Caco-2 (cell line): ENCODE measurements around the gene C5orf24. TPM values are rescaled to one million over a fixed set of nuclear protein-coding genes. Genes with fewer than 3 reads are reported as not detected.

Source experiments
- BruUV-seq: library from RNA; stranded (reverse); fragments of 400-500 nt; replicated peaks from 2 replicates; lab custom pipeline; 2021; lab: Mats Ljungman, UMichigan
- CTCF ChIA-PET: fragments of 300-600 bp; sonication (Branson Sonifier 250); formaldehyde crosslinking; loops from one replicate; lab custom pipeline; 2022; ENCODE audit warnings: antibody characterized with exemption; lab: Charles Lee
- POLR2A ChIA-PET: fragments of 300-600 bp; sonication (Branson Sonifier 250); formaldehyde crosslinking; loops from one replicate; lab custom pipeline; 2022; ENCODE audit warnings: antibody characterized with exemption; lab: Charles Lee
- DNase-seq, 2 experiments: peaks; one replicate each; pipeline versions ENCODE4 v3.0.0 to v3.0.0-alpha.2; 2020 to 2022
- H3K27me3 ChIP-seq: replicated peaks from 2 replicates; pipeline ENCODE4 v1.6.0; 2011; ENCODE audit warnings: low read length; ENCODE audit not compliant: control insufficient read depth, insufficient read depth
- H3K36me3 ChIP-seq: 2 replicates; pipeline ENCODE4 v1.5.1; 2011; ENCODE audit warnings: low read length; ENCODE audit not compliant: control insufficient read depth, insufficient read depth
- H3K4me1 ChIP-seq: fragments of 250-450 bp; sonication (Bioruptor Pico); 2 replicates; pipeline ENCODE4 v1.5.1; 2020; ENCODE audit warnings: mild to moderate bottlenecking
- H3K4me3 ChIP-seq: 2 replicates; pipeline ENCODE4 v1.5.1; 2011; ENCODE audit warnings: low read depth, mild to moderate bottlenecking, control low read depth, low read length
- H3K9me3 ChIP-seq: fragments of 250-450 bp; sonication (Bioruptor Pico); 2 replicates; pipeline ENCODE4 v1.5.1; 2020; ENCODE audit warnings: mild to moderate bottlenecking, moderate library complexity
- H3K27ac Mint-ChIP-seq: one replicate; pipeline ENCODE4 v1.8.0; 2022; ENCODE audit warnings: mixed read lengths; ENCODE audit not compliant: unreplicated experiment
- H3K27me3 Mint-ChIP-seq: one replicate; pipeline ENCODE4 v1.8.0; 2022; ENCODE audit warnings: mixed read lengths; ENCODE audit not compliant: insufficient read depth, unreplicated experiment
- H3K36me3 Mint-ChIP-seq: one replicate; pipeline ENCODE4 v1.8.0; 2022; ENCODE audit warnings: mild to moderate bottlenecking, mixed read lengths; ENCODE audit not compliant: insufficient read depth, unreplicated experiment
- H3K4me1 Mint-ChIP-seq: one replicate; pipeline ENCODE4 v1.8.0; 2022; ENCODE audit warnings: low read depth, mixed read lengths; ENCODE audit not compliant: unreplicated experiment
- H3K4me3 Mint-ChIP-seq: one replicate; pipeline ENCODE4 v1.8.0; 2022; ENCODE audit warnings: mild to moderate bottlenecking, moderate library complexity, mixed read lengths; ENCODE audit not compliant: unreplicated experiment
- H3K9me3 Mint-ChIP-seq: one replicate; pipeline ENCODE4 v1.8.0; 2022; ENCODE audit warnings: mixed read lengths; ENCODE audit not compliant: unreplicated experiment
- intact Hi-C: fragments of 100-400 bp; cut with micrococcal nuclease; formaldehyde crosslinking; loops from one replicate; pipeline ENCODE4 v1.10.0; 2022; ENCODE audit not compliant: unreplicated experiment
- total RNA-seq: library from RNA; stranded (reverse); gene quantifications from 2 replicates; pipeline ENCODE4 v1.2.3, GENCODE V29; 2022
- TF ChIP-seq, protein P1 (sequence below), 2 experiments: fragments of 200-600 bp in 1 of 2; IDR thresholded peaks; 1 replicate in 1 of 2; 2 replicates in 1 of 2; pipeline versions ENCODE4 v1.5.1 to v1.8.0; 2011 to 2022; ENCODE audit warnings: antibody characterized with exemption in 1 of 2, control low read depth in 1 of 2, inconsistent platforms in 1 of 2, low read depth in 1 of 2, low read length in 1 of 2, mild to moderate bottlenecking in 1 of 2, moderate library complexity in 1 of 2; ENCODE audit not compliant: insufficient read depth in 1 of 2, severe bottlenecking in 1 of 2, unreplicated experiment in 1 of 2

The C5orf24 gene
- total RNA-seq, 1 experiment from 2014 or later: 48.7 TPM

- Mint-ChIP-seq H3K4me1 (no peaks in the 10 kb centered on the region), H3K27ac (no peak overlapping the region), H3K9me3 (no peaks in the 10 kb centered on the region), H3K27me3 (no peaks in the 10 kb centered on the region), H3K36me3 (peaks cover 98% of the 10 kb centered on the region), H3K4me3 (no peak overlapping the region)
- no peaks in the 10 kb centered on the region for H3K9me3 ChIP-seq
- CTCF ChIA-PET: no interaction called here
- no TSS peak for BruUV-seq
- DNase-seq: no peak
- intact Hi-C loops: no loop called here
- TF ChIP-seq, protein P1, sequence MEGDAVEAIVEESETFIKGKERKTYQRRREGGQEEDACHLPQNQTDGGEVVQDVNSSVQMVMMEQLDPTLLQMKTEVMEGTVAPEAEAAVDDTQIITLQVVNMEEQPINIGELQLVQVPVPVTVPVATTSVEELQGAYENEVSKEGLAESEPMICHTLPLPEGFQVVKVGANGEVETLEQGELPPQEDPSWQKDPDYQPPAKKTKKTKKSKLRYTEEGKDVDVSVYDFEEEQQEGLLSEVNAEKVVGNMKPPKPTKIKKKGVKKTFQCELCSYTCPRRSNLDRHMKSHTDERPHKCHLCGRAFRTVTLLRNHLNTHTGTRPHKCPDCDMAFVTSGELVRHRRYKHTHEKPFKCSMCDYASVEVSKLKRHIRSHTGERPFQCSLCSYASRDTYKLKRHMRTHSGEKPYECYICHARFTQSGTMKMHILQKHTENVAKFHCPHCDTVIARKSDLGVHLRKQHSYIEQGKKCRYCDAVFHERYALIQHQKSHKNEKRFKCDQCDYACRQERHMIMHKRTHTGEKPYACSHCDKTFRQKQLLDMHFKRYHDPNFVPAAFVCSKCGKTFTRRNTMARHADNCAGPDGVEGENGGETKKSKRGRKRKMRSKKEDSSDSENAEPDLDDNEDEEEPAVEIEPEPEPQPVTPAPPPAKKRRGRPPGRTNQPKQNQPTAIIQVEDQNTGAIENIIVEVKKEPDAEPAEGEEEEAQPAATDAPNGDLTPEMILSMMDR (IDR thresholded peaks at IDR 0.05; ENCODE audit: insufficient read depth in 1 of 2, low read depth in 1 of 2, low read length in 1 of 2, severe bottlenecking in 1 of 2, unreplicated experiment in 1 of 2): no peak
- POLR2A ChIA-PET: no interaction called here
- no peaks in the 10 kb centered on the region for H3K4me1 ChIP-seq
- H3K36me3 ChIP-seq: peaks cover 1% of the 10 kb centered on the region
- H3K27me3 ChIP-seq: no peaks in the 10 kb centered on the region
- no peak overlapping the region for H3K4me3 ChIP-seq
Measured at GRCh38 chr5:134818776-134819175, 27.0 kb upstream of the C5orf24 start.

GRCh38 chr5:134819407-134819963, 26.3 kb upstream of the C5orf24 start:
- Histone ChIP-seq H3K36me3 (peaks cover 1% of the 10 kb centered on the region), H3K9me3 (no peaks in the 10 kb centered on the region), H3K27me3 (no peaks in the 10 kb centered on the region), H3K4me1 (no peaks in the 10 kb centered on the region), H3K4me3 (no peak overlapping the region)
- TF ChIP-seq, protein P1 (IDR thresholded peaks at IDR 0.05; ENCODE audit: insufficient read depth in 1 of 2, low read depth in 1 of 2, low read length in 1 of 2, severe bottlenecking in 1 of 2, unreplicated experiment in 1 of 2): no peak
- intact Hi-C loops: no loop called here
- Mint-ChIP-seq H3K4me3 (no peak overlapping the region), H3K4me1 (no peaks in the 10 kb centered on the region), H3K9me3 (no peaks in the 10 kb centered on the region), H3K36me3 (peaks cover 92% of the 10 kb centered on the region), H3K27ac (no peak overlapping the region), H3K27me3 (no peaks in the 10 kb centered on the region)
- CTCF ChIA-PET: interaction anchor here (0.6 kb wide), 1 partner anchor 14 kb away, joined by 7 read pairs; no protein-coding TSS in a partner anchor
- POLR2A ChIA-PET: no interaction called here
- DNase-seq: no peak
- no TSS peak for BruUV-seq

DNA sequence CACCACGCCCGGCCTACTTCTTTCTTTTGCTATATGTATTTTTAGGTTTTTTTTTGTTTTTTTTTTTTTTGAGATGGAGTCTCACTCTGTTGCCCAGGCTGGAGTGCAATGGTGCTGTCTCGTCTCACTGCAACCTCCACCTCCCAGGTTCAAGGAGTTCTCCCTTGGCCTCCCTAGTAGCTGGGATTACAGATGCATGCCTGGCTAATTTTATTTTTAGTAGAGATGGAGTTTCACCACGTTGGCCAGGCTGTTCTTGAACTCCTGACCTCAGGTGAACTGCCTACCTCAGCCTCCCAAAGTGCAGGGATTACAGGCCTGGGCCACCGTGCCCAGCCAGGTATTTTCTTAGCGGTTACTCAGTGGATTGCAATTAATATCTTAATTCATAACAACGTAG, 23.9 kb upstream of the C5orf24 start:
- Histone ChIP-seq H3K36me3 (peaks cover 1% of the 10 kb centered on the region; the same call in 1 of the 2 replicates), H3K27me3 (no peaks in the 10 kb centered on the region), H3K4me1 (no peaks in the 10 kb centered on the region), H3K9me3 (no peaks in the 10 kb centered on the region), H3K4me3 (no peak overlapping the region)
- no peak for DNase-seq
- H3K27me3 Mint-ChIP-seq: no peaks in the 10 kb centered on the region
- intact Hi-C loops: no loop called here
- H3K4me1 Mint-ChIP-seq: no peaks in the 10 kb centered on the region
- TF ChIP-seq, protein P1 (IDR thresholded peaks at IDR 0.05; ENCODE audit: insufficient read depth in 1 of 2, low read depth in 1 of 2, low read length in 1 of 2, severe bottlenecking in 1 of 2, unreplicated experiment in 1 of 2): no peak
- BruUV-seq: no TSS peak
- no peak overlapping the region for H3K27ac Mint-ChIP-seq
- no peak overlapping the region for H3K4me3 Mint-ChIP-seq
- CTCF ChIA-PET: no interaction called here
- no peaks in the 10 kb centered on the region for H3K9me3 Mint-ChIP-seq
- H3K36me3 Mint-ChIP-seq: peaks cover 80% of the 10 kb centered on the region
- POLR2A ChIA-PET: no interaction called here
